GM19025 (cell line): ENCODE measurements around the gene MAN1A1.
A peak's percentile ranks its signal among the peaks of the same experiment; 100 is the strongest.

Experiments
- ATAC-seq: cut with Tn5 transposase; IDR thresholded peaks from one replicate; pipeline ENCODE4 v1.9.1; 2021; ENCODE audit warnings: mild to moderate bottlenecking, low read depth, moderate library complexity; ENCODE audit not compliant: unreplicated experiment

Gene MAN1A1

DNA sequence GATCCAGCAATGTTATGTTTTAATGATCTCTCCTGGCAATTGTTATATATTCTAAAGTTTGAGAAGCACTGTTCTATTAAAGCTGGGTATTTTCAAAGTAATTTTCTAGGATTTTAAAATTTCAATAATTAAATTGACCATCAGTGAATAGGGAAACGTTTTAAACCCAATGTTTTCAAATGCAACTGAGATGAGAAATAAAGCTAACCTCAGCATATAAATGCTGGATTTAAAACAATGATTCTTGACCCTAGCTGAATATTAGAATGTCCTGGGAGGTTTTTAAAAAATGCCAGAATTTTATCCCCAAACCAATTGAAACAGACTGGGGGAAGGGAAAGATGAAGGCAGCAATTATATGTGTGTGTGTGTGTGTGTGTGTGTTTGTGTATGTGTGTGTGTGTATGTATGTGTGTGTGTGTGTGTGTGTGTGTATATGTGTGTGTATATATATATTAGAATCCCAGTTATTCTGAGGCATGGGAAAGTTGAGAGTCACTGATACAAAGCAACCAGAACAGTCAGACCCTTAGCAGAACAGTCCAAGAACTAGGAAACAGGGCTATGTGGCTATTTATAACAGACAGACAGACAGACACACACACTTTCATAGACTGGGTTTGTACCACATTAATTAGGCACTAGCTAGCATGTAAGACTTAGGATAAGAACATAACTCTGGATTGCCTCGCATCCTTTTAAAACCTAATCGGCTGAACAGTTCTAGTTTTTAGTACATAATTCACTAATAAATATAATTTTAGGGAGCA is 107.8 kb downstream of the MAN1A1 start:
- ATAC-seq, result no peak

DNA sequence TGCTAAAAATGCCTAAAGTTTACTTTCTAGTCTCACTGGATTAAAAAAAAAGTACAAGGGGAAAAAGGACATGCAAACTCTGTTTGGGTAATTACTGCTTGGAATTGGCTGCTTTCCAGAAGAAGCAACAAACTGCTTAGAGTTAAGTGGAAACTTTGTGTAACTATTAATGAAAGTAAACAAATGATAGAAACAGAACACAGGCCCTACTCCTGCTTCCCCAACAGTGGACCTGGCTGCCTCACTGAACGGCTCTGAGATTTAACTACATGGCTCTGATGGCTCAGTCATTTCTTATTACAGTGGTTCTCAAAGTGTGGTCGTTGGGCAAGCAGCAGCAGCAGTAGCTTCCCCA is 108.5 kb downstream of the MAN1A1 start:
- peak; percentile 74 for ATAC-seq

DNA sequence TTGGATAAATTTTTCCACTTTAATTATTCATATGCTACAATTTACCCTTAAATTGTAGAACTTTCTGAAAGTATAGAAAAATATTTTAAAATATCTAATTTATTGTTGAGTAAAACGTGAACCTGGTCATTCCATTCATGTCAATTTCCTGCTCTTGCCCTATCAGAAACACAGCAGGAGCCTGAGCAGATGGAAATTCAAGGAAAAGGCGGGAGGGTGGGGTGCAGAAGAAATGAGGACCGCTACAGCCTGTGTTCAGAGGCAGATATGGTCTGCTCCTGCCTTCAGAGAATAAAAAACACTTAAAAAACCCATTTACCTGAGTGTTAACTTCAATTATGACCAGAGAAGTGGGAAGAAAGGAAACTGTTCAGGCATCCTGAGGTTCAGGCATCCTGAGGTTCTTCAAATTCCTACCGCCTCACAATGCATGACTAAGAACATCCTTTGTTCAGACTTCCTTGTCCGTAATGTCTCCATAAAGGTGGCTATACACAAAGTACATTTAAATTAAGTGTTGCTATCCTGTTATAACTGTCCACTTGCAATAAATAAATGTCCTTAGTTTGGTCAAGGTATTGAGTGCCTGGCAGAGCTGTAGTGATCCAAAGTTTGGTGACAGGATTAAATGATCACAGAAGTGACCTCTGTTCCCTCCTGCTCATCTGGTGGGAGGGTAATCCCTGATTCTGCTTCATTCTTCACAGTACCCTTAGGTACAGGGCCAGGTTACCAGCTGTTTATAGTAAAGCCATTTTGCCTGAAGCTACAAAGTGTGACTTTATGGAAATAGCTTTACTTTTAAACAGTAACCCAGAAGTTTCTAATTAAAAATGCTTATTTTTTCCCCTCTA is 109.1 kb downstream of the MAN1A1 start:
- peak; percentile 50 for ATAC-seq

DNA sequence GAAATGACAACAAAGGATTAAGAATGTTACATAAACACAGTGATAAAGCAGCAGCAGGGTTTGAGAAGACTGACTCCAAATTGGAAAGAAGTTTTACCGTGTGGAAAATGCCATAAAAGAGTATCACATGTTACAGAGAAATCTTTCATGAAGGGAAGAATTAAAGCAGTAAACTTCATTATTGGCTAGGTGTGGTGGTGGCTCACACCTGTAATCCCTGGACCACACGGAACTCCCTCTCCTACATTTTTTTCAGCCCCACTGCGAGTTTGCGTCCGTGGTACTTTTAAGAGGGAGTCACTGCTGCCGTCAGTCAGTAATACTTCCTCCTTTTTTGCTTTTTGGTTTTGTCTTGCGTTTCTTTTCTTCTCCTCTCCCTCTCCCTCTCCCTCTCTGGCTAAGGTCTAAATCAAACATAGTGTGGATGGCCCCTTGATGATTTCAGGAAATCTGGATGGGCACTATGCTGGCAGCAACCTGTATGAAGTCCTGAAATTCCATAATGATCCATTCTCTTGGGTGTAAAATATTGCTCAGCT is 112.3 kb downstream of the MAN1A1 start:
- no peak for ATAC-seq

DNA sequence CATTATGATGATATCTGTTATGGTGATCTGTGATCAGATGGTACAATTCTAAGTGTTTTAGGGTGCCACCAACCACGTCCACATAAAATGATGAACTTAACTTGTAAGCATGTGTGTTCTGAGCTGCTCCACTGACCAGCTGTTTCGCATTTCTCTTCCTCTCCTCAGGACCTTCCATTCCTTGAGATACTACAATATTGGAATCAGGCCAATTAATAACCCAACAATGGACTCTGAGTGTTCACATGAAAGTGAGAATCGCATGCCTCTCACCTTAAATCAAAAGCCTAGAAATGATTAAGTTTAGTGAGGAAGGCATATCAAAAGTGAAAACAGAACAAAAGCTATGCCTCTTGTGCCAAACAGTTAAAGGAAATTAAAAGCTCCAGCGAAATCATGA is 114.6 kb downstream of the MAN1A1 start:
- ATAC-seq, result no peak

DNA sequence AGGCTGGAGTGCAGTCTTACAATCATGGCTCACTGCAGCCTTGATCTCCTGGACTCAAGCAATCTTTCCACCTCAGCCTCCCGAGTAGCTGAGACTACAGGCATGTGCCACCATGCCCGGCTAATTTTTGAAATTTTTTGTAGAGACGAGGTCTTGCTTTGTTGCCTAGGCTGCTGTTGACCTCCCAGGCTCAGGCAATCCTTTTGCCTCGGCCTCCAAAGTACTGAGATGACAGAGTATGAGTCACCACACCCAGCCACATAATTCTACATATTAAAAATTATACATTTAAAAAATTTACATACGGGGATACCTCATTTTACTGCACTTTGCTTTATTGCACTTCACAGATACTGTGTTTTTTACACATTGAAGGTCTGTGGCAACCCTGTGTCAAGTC is 115.1 kb downstream of the MAN1A1 start:
- no peak for ATAC-seq

DNA sequence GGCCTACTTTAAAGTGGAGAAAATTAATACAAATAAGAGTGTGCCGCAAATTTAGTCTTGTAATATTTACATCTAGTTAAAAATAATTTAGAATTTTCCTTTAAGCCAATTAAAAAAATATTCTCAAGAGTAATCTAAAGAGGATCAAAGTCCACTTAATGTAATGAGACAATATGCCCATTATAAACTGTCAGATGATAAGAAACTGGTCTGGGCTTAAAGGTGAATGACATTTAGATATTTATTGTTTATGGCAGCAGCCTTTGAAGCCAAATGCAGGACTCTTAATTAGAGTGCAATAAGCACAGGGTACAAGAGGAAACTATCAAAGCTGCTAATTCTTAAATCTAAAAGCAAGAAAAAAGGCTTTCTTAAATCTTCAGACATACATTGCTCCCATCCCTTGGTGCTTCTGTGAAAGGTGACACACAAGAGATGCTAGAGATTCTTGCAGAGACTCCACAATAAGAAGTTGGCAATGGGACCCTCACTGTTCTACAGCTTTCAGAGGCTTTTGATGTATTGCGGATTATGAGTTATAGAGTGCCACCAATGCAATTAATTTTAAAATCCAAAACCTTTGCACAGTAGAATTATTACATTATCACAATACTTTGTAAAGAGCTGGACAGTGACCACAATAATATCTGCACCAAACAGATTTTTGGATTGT is 116.1 kb downstream of the MAN1A1 start:
- no peak for ATAC-seq

DNA sequence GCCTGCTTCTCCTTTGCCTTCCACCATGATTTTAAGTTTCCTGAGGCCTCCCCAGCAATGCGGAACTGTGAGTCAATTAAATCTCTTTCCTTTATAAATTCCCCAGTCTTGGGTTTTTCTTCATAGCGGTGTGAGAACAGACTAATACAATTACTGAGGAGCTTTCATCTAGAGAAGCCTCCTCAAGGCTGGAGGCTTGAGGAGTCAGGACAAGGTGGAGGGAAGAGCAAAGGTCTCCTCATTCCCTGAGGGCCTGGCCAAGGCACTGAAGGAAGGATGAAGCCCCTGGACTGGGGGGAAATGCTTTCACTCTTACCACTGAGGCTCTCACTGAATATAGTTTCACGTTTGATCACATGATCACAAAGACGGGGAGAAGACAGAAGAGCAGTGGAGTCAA is 118.2 kb downstream of the MAN1A1 start:
- no peak for ATAC-seq

DNA sequence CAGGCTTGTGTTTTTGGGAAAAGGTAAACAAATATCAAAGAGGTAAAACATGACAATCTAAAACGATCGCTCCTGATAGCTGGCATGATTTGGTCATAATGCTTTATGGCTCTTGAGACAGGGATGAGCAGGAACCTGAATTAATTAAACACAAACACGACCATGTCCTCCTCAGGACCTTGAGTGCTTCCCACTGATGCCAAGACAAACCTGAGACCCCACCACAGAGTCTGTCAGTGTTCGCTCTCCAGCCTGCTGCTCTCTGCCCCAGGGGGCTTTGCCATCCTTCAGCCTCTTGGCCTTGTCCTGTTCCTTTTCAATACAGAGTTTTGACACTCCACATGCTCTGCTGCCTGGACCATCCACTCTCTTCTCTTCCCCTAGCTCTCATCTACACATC is 119.4 kb downstream of the MAN1A1 start:
- no peak for ATAC-seq

DNA sequence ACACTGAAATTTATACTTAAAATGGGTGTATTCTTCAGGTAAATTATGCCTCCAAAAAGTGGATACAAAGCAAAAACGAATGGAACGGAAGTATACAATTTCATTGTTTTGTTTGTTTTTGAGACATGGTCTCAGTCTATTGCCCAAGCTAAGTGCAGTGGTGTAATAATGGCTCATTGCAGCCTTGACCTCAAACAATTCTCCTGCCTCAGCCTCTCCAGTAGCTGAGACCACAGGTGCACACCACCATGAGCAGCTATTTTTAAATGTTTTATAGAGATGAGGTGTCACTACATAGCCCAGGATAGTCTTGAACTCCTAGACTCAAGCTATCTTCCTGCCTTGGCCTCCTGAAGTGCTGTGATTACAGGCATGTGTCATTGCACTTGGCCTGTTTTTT is 122.2 kb downstream of the MAN1A1 start:
- ATAC-seq, result no peak

DNA sequence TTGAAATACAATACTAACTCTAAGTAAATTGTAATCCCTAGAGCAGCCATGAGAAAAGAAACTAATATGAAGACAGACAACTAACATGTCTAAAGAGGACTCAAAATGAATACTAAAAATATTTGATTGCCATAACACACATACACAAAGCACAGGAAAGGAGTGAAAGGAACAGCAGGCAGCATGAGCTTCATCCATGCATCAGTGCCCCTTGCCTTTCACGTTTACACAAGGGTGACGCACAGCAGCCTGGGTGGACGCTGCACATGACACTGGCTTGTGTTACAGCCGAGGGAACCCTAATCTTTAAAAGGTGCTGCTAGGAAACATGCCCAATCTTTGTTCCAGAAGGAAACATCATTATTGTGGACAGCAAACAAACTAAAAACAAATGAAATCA is 123.5 kb downstream of the MAN1A1 start:
- no peak for ATAC-seq

DNA sequence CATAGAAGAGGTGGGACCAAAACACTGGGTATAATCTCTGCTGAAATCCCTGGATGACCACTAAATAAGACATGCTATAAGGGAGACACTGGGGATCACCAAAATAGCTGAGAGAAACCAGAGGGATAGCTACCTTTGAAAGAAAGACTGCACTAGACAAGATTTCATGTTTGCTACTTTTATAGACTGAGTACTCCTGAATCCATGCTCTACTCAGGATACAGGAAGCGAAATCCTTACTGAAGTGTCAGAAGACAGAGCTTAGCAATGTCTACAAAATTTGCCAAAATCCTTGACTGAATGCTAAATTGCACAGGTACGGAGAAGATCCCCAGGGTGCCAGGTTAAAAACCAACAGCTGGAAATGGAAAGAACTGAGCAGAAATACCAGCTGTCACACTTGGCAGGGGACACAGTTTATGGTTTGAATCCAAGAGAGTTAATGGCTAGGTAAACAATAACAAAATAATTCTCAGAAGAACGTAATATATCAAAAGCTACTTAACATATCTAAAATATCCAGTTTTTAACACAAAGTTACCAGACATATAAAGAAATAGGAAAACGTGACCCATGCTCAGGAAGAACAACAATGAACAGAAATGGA is 125.4 kb downstream of the MAN1A1 start:
- no peak for ATAC-seq

DNA sequence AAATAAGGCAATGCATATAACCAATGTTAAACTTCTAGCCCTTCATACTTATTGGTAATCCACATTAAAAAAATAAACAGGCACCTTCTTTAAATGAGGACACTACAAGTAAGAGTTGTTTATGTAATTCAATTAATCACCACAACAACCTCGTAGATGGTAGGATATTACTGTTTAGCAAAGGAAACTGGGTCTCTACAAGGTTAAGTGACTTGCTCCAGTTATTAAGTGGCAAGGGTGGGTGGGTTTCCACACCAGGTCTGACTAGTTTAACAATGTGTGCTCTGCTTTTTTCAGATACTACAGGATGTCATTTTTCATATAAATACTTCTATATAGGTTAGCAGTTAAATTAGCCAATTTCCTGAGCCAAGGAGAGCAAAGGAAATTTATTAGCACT is 129.1 kb downstream of the MAN1A1 start:
- ATAC-seq, result no peak

DNA sequence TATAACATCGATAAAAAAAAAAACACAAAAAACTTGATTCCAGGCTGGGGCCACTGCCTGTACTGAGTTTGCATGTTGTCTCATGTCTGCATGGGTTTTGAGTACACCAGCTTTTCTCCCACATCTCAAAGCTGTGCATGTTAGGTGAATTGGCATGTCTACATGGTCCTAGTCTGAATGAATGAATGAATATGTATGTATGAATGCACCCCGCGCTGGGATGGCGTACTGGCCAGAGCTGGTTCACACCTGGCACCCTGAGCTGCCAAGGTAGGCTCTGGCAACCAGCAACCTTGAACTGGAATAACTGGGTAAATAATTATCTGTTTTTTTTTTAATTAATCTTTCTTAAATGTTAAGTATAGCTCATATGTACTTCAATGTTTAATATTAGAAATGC is 131.0 kb downstream of the MAN1A1 start:
- ATAC-seq, result no peak

DNA sequence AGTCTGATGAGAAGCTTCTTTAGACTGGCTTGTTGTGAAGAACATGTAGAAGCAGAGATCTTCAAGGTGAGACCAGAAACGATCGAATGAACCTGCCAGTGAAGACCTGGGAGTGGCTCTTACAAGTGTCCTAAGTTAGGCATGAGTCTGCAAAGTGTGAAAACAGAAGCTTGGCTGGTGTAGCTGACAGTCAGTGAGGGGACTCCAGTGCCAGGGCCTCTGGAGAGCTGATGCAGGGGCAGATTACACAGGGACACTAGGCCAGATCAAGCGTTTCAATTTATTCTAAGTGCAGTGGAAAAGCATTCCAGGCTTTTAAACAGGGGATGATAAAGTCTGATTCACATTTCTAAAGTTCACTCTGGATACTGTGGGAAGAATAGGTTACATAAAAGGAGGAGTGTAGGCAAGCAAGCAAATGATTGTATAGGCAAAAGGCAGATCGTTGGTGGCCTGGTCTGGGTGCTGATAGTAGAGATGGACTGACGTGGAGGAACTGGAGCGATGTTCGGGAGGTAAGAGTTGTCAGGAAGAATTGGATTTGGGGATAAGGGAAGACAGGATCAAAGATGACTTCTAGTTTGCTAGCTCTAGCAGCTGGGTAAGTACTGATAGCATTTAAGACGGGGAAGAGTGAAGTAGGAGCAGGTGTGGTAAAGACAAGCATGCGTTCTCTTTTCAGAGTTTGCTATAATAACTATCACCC is 133.5 kb downstream of the MAN1A1 start:
- ATAC-seq, result no peak

DNA sequence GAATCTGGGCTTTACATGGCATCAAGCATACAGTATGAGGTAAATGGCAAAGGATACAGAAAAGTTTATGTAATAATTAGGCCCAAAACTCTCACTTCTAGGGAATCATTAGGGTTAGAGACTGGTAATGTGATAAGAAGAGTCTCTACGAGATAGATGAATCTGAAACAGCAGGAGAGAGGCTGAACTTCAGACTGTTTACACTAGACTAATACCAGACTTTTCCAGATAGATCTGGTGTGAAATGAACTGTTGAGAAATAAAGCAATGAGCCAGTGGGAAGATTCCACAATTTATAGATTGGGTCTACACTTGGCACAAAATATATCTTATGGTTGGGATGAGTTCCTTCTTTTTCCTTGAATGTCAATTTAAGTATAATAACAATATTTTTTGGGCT is 134.3 kb downstream of the MAN1A1 start:
- ATAC-seq, result no peak

DNA sequence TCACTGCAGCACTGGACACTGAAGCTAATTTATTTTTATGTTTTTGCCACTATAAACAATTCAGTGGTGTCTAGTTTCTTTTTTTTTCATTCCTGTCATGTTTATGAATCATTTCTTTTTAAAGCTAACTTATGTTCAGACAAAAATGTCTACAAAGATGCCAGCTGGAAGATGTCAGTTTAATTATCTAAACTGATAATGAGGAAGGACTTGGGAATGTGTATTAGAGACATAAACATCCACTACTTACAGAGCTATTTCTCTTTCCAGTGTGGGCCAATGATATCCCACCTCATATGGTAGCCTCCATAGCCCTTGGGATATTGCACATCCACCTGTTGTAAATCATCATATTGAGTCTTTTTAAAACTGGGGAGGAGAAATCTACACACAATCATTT is 139.0 kb downstream of the MAN1A1 start:
- ATAC-seq, result no peak

DNA sequence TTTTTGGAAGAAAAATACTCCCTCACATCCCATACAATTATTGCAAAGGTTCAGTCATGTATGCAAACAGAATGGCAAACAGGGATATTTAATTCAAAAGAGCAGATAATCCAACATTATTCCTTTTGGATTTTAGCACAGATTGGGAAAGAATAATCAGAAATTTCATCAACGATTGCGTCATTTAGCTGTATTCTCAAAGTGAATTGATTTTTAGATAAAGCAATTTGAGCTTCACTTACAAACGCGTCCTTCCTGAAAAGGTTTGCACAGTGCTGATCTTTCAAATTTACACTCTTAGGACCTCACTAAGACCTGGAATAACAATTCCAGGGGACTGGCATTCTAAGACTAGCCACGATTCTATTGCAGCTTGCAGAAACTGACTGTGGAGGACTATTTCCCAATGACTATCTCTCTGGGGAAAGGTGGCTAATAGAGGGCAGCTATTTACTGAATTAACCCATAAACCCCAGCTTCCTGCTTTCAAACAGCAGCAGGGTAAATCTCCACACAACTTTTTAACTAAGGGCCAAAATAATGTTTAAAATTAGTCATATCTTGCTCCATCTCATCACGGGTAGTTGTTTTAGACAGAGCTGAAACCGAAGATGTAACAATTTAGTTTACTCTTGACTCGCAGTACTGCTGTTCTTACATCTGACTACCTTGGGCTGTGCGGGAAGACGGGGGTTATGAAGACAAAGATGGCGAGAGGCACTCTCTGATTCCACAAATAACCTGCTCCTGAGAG is 139.9 kb downstream of the MAN1A1 start:
- ATAC-seq, result no peak

DNA sequence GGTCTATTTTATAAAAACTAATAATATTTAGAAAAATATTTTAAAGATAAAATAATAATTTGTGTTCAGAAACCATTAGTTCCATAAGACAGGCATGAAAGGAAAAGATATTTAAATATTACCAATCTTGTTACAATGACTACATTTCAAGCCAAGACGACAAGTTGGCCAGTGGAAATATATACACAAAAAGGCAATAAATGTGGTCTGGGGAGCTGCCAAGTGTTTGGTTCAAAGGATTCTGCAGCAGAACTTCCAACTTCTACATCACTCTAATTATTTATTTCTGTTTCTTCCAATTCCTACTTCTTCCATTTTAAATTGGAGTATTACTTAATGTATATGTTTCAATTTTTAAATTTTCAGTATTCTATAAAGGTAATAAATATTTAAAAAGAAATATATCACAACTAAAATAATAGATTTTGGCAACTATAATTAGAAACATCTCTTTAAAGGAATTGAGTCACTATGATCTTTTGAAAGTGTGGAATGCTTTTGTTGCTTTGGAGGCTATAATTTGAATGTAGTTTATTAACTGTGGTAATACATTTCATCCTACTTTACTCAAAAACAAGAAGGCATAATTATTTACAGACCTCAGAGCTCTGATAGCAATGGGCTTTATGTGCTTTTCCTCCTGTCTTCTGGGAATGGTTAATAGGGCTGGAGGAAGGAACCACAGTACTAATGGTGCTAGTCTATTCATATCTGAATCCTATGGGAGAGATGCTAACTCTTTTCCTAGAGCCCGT is 141.4 kb downstream of the MAN1A1 start:
- ATAC-seq, result no peak
